Measurements from ENCODE around the gene RETNLB.

GRCh38 chr3:108767253-108767652 is 10.0 kb upstream of the RETNLB start:
- no peak for TF ChIP-seq POLR2A (IDR thresholded peaks at IDR 0.05; ENCODE audit: low read depth, low read length)
- no peak for TF ChIP-seq POLR2AphosphoS5 (IDR thresholded peaks at IDR 0.05; ENCODE audit: low read depth, low read length)
- no peak for TF ChIP-seq TAF1 (IDR thresholded peaks at IDR 0.05; ENCODE audit: borderline replicate concordance, low read depth, low read length)

Measured in GM12892 (cell line).